Epithelial cell of proximal tubule (primary cell): Measurements from ENCODE around the gene PLCG1. TPM values are rescaled to one million over a fixed set of nuclear protein-coding genes. Genes with fewer than 3 reads are reported as not detected.

Experiments
- DNase-seq: peaks from one replicate; pipeline ENCODE4 v3.0.0-alpha.2; 2011; ENCODE audit warnings: low read depth
- H3K4me3 ChIP-seq: 2 replicates; pipeline ENCODE4 v1.5.1; 2011; ENCODE audit warnings: low read depth, mild to moderate bottlenecking, low read length
- total RNA-seq: library from RNA; depleted of rRNA; stranded (reverse); fragments of >200 nt; gene quantifications from 2 replicates; pipeline ENCODE4 v1.2.3, GENCODE V29; 2015
- TF ChIP-seq, protein P1 (sequence below): conservative IDR thresholded peaks from 2 replicates; pipeline ENCODE4 v1.5.1; 2012; ENCODE audit warnings: low read depth, mild to moderate bottlenecking, low read length

PLCG1 gene
- total RNA-seq, 1 donor from 2014 or later, result 87.5 TPM

DNA sequence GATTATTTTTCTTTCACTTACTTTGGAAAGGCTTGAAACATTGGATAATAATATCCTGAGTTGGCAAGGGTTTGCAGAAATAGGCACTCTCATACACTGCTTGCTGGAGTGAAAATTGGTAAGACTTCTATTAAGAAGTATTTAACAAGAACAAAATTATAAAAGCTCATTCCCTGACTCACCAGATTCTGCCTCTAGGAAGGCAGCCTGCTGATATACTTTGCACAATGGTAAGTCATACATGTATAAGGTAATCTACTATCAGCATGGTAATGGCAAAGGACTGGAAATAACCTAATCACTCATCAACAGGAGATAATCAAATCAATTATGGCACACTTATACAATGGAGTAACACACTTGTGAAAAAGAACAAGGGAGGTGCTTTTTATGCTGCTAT, 85.8 kb downstream of the PLCG1 start:
- H3K4me3 ChIP-seq, result no peak overlapping the region
- DNase-seq, result no peak
- TF ChIP-seq, protein P1, sequence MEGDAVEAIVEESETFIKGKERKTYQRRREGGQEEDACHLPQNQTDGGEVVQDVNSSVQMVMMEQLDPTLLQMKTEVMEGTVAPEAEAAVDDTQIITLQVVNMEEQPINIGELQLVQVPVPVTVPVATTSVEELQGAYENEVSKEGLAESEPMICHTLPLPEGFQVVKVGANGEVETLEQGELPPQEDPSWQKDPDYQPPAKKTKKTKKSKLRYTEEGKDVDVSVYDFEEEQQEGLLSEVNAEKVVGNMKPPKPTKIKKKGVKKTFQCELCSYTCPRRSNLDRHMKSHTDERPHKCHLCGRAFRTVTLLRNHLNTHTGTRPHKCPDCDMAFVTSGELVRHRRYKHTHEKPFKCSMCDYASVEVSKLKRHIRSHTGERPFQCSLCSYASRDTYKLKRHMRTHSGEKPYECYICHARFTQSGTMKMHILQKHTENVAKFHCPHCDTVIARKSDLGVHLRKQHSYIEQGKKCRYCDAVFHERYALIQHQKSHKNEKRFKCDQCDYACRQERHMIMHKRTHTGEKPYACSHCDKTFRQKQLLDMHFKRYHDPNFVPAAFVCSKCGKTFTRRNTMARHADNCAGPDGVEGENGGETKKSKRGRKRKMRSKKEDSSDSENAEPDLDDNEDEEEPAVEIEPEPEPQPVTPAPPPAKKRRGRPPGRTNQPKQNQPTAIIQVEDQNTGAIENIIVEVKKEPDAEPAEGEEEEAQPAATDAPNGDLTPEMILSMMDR, result no peak

DNA sequence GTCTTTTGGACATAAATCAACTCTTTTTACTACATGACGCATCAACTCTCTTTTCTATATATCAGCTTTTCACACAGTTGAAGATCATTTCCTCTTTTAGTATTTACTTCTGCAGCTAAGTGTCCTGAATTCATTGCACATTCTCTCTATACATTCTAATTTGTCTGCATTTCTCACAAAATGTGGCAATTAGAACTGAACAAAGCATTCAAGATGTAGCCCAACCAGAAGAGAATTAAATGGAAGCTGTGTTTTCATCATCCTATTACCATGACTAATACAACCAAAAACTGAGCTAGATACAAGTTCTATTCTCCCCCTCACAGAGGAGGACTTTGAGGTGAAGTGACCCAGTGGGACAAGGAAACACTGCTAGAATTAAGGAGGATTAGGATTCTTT, 86.9 kb downstream of the PLCG1 start:
- H3K4me3 ChIP-seq, result no peak overlapping the region
- TF ChIP-seq, protein P1, result no peak
- no peak for DNase-seq

DNA sequence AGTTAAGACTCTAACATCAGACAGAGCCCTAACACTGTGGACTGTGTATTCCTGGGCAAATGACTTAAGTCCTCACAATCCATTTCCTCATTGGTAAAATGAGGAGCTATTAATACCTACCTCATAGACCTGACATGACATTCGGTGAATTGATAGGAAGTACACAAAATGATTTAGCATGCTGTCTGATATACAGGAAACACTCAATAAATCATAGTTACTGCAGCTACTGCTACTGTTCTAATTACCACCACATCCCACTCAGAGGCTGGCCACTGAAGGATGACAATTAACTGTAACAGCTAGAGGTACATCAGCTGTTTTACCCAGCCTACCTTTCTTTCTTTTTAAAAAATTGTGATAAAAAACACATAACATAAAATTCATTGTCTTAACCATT, 87.7 kb downstream of the PLCG1 start:
- DNase-seq, result no peak
- H3K4me3 ChIP-seq, result no peak overlapping the region
- TF ChIP-seq, protein P1, result no peak

DNA sequence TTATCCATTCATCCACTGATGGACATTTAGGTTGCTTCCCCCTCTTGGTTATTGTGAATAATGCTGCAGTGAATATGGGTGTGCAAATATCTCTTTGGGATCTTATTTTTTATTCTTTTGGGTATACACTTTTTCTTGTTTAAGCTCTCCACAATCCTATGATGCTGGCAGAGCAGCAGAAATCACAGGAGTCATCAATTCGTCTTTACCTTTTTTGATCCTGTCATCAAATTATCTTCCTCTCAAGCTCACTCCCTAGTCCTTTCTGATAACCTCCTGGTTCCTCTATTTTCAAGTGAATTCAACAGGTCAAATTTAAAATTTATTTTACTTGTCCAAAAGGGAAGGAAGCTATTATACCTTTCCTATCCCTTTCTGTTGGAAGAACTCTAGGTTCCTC, 89.1 kb downstream of the PLCG1 start:
- no peak overlapping the region for H3K4me3 ChIP-seq
- DNase-seq, result no peak
- TF ChIP-seq, protein P1, result no peak

Other genes with a start within 250 kb of the PLCG1 start
- gene TOP1, start 108.7 kb upstream of the PLCG1 start, total RNA-seq, result 16.2 and 20.9 TPM in 2 replicates
- 13.4 and 36.1 TPM in 2 replicates for gene ZHX3, start 180.2 kb downstream of the PLCG1 start, total RNA-seq
- 9.3 and 17.8 TPM in 2 replicates for gene LPIN3, start 203.3 kb downstream of the PLCG1 start, total RNA-seq
- 0.40 and 1.2 TPM in 2 replicates for gene EMILIN3, start 229.3 kb downstream of the PLCG1 start, total RNA-seq